SK-N-SH (cell line): ENCODE measurements around the gene KRT85.

Experiments used
- CHD2 ChIP-seq: fragments of 150-350 bp; IDR thresholded peaks from 2 replicates; pipeline ENCODE4 v1.6.1; 2018; ENCODE audit warnings: low read length; ENCODE audit not compliant: partially characterized antibody
- MXI1 ChIP-seq: IDR thresholded peaks from 2 replicates; pipeline ENCODE4 v1.6.1; 2012; ENCODE audit warnings: mild to moderate bottlenecking, low read depth, low read length, improper control_type of control experiment
- POLR2AphosphoS5 ChIP-seq: IDR thresholded peaks from 2 replicates; pipeline ENCODE4 v1.6.1; 2012; ENCODE audit warnings: low read depth, low read length
- RAD21 ChIP-seq: IDR thresholded peaks from 2 replicates; pipeline ENCODE4 v1.6.1; 2012; ENCODE audit warnings: mild to moderate bottlenecking, low read length

- TF ChIP-seq CHD2, result no peak
- no peak for TF ChIP-seq RAD21
- TF ChIP-seq POLR2AphosphoS5, result no peak
- TF ChIP-seq MXI1, result no peak
Measured at GRCh38 chr12:52331833-52332232, 35.4 kb downstream of the KRT85 start.
